Retinal pigment epithelial cell (primary cell): Measurements from ENCODE around the gene TLL1.

Source experiments
- DNase-seq: peaks from one replicate; pipeline ENCODE4 v3.0.0-alpha.2; 2010; ENCODE audit warnings: low read depth
- H3K4me3 ChIP-seq: 2 replicates; pipeline ENCODE4 v1.5.1; 2011; ENCODE audit warnings: mild to moderate bottlenecking, low read length, control low read depth, moderate library complexity
- CTCF ChIP-seq: conservative IDR thresholded peaks from 2 replicates; pipeline ENCODE4 v1.5.1; 2011; ENCODE audit warnings: low read depth, low read length, control low read depth, inconsistent platforms

Gene TLL1

GRCh38 chr4:166021617-166022016 lies 148.6 kb downstream of the TLL1 start:
- no peak for TF ChIP-seq CTCF
- no peak overlapping the region for H3K4me3 ChIP-seq

GRCh38 chr4:166034965-166035364 lies 161.9 kb downstream of the TLL1 start:
- TF ChIP-seq CTCF = no peak
- no peak overlapping the region for H3K4me3 ChIP-seq
- DNase-seq = no peak

More at GRCh38 chr4:166021617-166022016, 148.6 kb downstream of the TLL1 start:
- DNase-seq = no peak

- no peak for DNase-seq
- no peak for TF ChIP-seq CTCF
- no peak overlapping the region for H3K4me3 ChIP-seq
These were observed 166.8 kb downstream of the TLL1 start for GRCh38 chr4:166039822-166040221.

- peak; percentile 28 for DNase-seq
- TF ChIP-seq CTCF = no peak
- no peak overlapping the region for H3K4me3 ChIP-seq
These were observed 169.5 kb downstream of the TLL1 start for GRCh38 chr4:166042510-166043055.

- DNase-seq = no peak
- TF ChIP-seq CTCF = no peak
- H3K4me3 ChIP-seq = no peak overlapping the region
These were observed 170.8 kb downstream of the TLL1 start for GRCh38 chr4:166043801-166044200.

- no peak for TF ChIP-seq CTCF
- no peak overlapping the region for H3K4me3 ChIP-seq
- DNase-seq = no peak
These were observed 171.8 kb downstream of the TLL1 start for GRCh38 chr4:166044871-166045270.

- no peak for TF ChIP-seq CTCF
These were observed 172.4 kb downstream of the TLL1 start for GRCh38 chr4:166045457-166045856.

More at GRCh38 chr4:166045457-166045856, 172.4 kb downstream of the TLL1 start:
- no peak for DNase-seq
- no peak overlapping the region for H3K4me3 ChIP-seq
